KMS-11 (cell line): ENCODE data around the gene ZBTB34.
A peak's percentile ranks its signal among the peaks of the same experiment; 100 is the strongest.

ENCODE experiments used
- H2AFZ ChIP-seq: fragments of 200-600 bp; sonication (generic); 2 replicates; pipeline ENCODE4 v1.6.1; 2016; ENCODE audit warnings: antibody characterized with exemption, mixed run types, low read depth
- H3K27ac ChIP-seq: fragments of 200-600 bp; sonication (generic); 2 replicates; pipeline ENCODE4 v1.6.1; 2016; ENCODE audit warnings: mild to moderate bottlenecking, mixed run types
- H3K27me3 ChIP-seq: fragments of 200-600 bp; sonication (generic); 2 replicates; pipeline ENCODE4 v1.6.1; 2017; ENCODE audit warnings: mild to moderate bottlenecking, low read depth, mixed run types, moderate library complexity; ENCODE audit not compliant: insufficient read depth
- H3K36me3 ChIP-seq: fragments of 200-600 bp; sonication (generic); 2 replicates; pipeline ENCODE4 v1.6.1; 2017; ENCODE audit warnings: mild to moderate bottlenecking, mixed run types; ENCODE audit not compliant: insufficient read depth
- H3K4me1 ChIP-seq: fragments of 200-600 bp; sonication (generic); 2 replicates; pipeline ENCODE4 v1.6.1; 2016; ENCODE audit warnings: mild to moderate bottlenecking, low read depth, mixed run types; ENCODE audit not compliant: poor library complexity, severe bottlenecking
- H3K4me2 ChIP-seq: fragments of 200-600 bp; sonication (generic); 2 replicates; pipeline ENCODE4 v1.7.0; 2016; ENCODE audit warnings: mild to moderate bottlenecking, mixed run types
- H3K4me3 ChIP-seq: fragments of 200-600 bp; sonication (generic); IDR thresholded peaks from 2 replicates; pipeline ENCODE4 v1.6.1; 2017; ENCODE audit warnings: low read depth, low read length, mixed read lengths; ENCODE audit not compliant: insufficient read depth
- H3K79me2 ChIP-seq: fragments of 200-600 bp; sonication (generic); 2 replicates; pipeline ENCODE4 v1.6.1; 2016; ENCODE audit warnings: low read depth, mixed run types; ENCODE audit not compliant: insufficient read depth
- H3K9ac ChIP-seq: fragments of 200-600 bp; sonication (generic); 2 replicates; pipeline ENCODE4 v1.6.1; 2016; ENCODE audit warnings: mild to moderate bottlenecking, mixed run types
- H4K20me1 ChIP-seq: fragments of 200-600 bp; sonication (generic); 2 replicates; pipeline ENCODE4 v1.6.1; 2016; ENCODE audit warnings: mild to moderate bottlenecking, mixed run types; ENCODE audit not compliant: insufficient read depth
- TF ChIP-seq, protein P1 (sequence below): fragments of 200-600 bp; sonication (generic); conservative IDR thresholded peaks from 2 replicates; pipeline ENCODE4 v1.6.1; 2017; ENCODE audit warnings: low read depth, mild to moderate bottlenecking, antibody characterized with exemption, low read length, moderate library complexity, mixed read lengths

Gene ZBTB34

DNA sequence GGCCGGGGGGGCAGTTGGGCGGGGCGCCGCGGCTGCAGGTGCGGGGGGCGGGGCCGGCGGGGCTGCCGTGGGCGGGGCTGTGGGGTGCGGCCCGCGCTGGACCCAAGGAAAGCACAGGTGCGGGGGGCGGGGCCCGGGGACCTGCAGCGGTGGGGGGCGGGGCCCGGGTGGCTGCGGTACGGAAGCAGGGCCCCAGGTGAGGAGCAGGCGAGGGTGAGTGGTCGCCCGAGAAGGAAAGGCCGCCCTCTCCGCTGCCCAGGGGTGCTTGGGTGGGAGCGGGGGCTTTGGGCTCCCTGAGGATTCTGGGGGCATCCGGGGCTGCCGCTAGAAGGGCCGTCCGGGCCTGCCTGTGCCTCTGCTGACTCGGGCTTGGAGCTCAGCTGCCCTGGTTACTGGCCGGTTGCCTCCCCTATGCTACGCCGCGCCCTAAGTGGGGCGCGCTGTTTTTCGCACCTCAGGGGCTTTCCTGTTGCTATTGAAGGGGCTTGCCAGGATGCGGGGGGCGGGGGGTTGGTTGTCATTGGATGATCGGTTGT, 54.9 kb downstream of the ZBTB34 start:
- Histone ChIP-seq H3K36me3 (no peaks in the 10 kb centered on the region), H3K4me1 (peaks cover 8% of the 10 kb centered on the region), H3K4me2 (peak overlapping the region; percentile 57; the same call in 1 of the 2 replicates), H3K79me2 (no peaks in the 10 kb centered on the region), H4K20me1 (no peaks in the 10 kb centered on the region), H2AFZ (no peak overlapping the region), H3K9ac (no peak overlapping the region), H3K27me3 (no peaks in the 10 kb centered on the region; the same call in 1 of the 2 replicates), H3K27ac (no peak overlapping the region), H3K4me3 (no peak overlapping the region)
- TF ChIP-seq, protein P1, sequence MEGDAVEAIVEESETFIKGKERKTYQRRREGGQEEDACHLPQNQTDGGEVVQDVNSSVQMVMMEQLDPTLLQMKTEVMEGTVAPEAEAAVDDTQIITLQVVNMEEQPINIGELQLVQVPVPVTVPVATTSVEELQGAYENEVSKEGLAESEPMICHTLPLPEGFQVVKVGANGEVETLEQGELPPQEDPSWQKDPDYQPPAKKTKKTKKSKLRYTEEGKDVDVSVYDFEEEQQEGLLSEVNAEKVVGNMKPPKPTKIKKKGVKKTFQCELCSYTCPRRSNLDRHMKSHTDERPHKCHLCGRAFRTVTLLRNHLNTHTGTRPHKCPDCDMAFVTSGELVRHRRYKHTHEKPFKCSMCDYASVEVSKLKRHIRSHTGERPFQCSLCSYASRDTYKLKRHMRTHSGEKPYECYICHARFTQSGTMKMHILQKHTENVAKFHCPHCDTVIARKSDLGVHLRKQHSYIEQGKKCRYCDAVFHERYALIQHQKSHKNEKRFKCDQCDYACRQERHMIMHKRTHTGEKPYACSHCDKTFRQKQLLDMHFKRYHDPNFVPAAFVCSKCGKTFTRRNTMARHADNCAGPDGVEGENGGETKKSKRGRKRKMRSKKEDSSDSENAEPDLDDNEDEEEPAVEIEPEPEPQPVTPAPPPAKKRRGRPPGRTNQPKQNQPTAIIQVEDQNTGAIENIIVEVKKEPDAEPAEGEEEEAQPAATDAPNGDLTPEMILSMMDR: no peak

GRCh38 chr9:126915846-126916543, 55.6 kb downstream of the ZBTB34 start:
- H3K4me3 ChIP-seq: no peak overlapping the region
- peak overlapping the region; percentile 57; the same call in 1 of the 2 replicates for H3K4me2 ChIP-seq
- H4K20me1 ChIP-seq: no peaks in the 10 kb centered on the region
- H3K4me1 ChIP-seq: peaks cover 8% of the 10 kb centered on the region
- H3K79me2 ChIP-seq: no peaks in the 10 kb centered on the region
- TF ChIP-seq, protein P1: no peak
- H3K36me3 ChIP-seq: no peaks in the 10 kb centered on the region
- H3K27me3 ChIP-seq: no peaks in the 10 kb centered on the region; the same call in 1 of the 2 replicates
- H2AFZ ChIP-seq: no peak overlapping the region
- H3K27ac ChIP-seq: no peak overlapping the region
- H3K9ac ChIP-seq: no peak overlapping the region

DNA sequence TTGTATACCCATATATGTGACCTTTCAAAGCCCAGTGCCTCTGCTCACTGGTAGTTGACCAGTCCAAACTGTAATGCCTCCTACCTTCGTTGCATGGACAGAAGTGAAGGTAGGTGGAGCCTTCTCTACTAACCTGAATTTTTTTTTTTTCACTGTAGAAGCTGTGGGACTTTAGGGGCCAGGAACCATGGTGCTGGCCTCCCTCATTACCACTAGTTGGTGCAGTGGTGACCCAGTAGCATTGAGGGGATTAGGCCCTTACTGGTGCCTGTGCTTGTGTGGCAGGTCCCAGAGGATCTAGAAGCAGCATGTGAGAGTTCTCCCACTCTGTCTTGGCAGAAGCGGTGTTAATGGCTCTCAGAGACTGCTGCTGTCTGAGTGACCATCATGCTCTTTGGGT, 56.5 kb downstream of the ZBTB34 start:
- no peak overlapping the region for H3K4me3 ChIP-seq
- no peaks in the 10 kb centered on the region; the same call in 1 of the 2 replicates for H3K27me3 ChIP-seq
- H4K20me1 ChIP-seq: no peaks in the 10 kb centered on the region
- H3K9ac ChIP-seq: no peak overlapping the region
- no peak overlapping the region for H2AFZ ChIP-seq
- H3K79me2 ChIP-seq: no peaks in the 10 kb centered on the region
- no peak overlapping the region for H3K4me2 ChIP-seq
- H3K4me1 ChIP-seq: peaks cover 8% of the 10 kb centered on the region
- no peak overlapping the region for H3K27ac ChIP-seq
- TF ChIP-seq, protein P1: 0 out of 2 replicates have a peak, but pooled peaks have one; percentile 11
- no peaks in the 10 kb centered on the region for H3K36me3 ChIP-seq

GRCh38 chr9:126919193-126919592, 58.8 kb downstream of the ZBTB34 start:
- Histone ChIP-seq H3K27me3 (no peaks in the 10 kb centered on the region), H3K4me2 (no peak overlapping the region), H3K4me3 (no peak overlapping the region), H3K27ac (no peak overlapping the region), H2AFZ (no peak overlapping the region), H3K4me1 (peaks cover 3% of the 10 kb centered on the region), H3K79me2 (no peaks in the 10 kb centered on the region), H3K9ac (no peak overlapping the region), H3K36me3 (no peaks in the 10 kb centered on the region), H4K20me1 (no peaks in the 10 kb centered on the region)
- TF ChIP-seq, protein P1: no peak
